Skeletal muscle satellite cell (primary cell): Measurements from ENCODE around the gene NHSL1.

ENCODE experiments used
- H3K27me3 ChIP-seq: 2 replicates; pipeline ENCODE4 v1.7.0; 2013; ENCODE audit warnings: low read length; ENCODE audit not compliant: control insufficient read depth, insufficient read depth
- H3K36me3 ChIP-seq: 2 replicates; pipeline ENCODE4 v1.7.0; 2013; ENCODE audit warnings: mild to moderate bottlenecking, control low read depth, low read length; ENCODE audit not compliant: insufficient read depth
- H3K4me1 ChIP-seq: 2 replicates; pipeline ENCODE4 v1.7.0; 2013; ENCODE audit warnings: low read length; ENCODE audit not compliant: control insufficient read depth, insufficient read depth
- H3K4me2 ChIP-seq: 2 replicates; pipeline ENCODE4 v1.7.0; 2013; ENCODE audit warnings: mild to moderate bottlenecking, low read length
- H3K4me3 ChIP-seq: 2 replicates; pipeline ENCODE4 v1.7.0; 2013; ENCODE audit warnings: low read length
- H3K9ac ChIP-seq: 2 replicates; pipeline ENCODE4 v1.7.0; 2013; ENCODE audit warnings: mild to moderate bottlenecking, low read depth, low read length, moderate library complexity
- H3K9me3 ChIP-seq: replicated peaks from 2 replicates; pipeline ENCODE4 v1.7.0; 2013; ENCODE audit warnings: mild to moderate bottlenecking, control low read depth, low read length

Gene NHSL1

DNA sequence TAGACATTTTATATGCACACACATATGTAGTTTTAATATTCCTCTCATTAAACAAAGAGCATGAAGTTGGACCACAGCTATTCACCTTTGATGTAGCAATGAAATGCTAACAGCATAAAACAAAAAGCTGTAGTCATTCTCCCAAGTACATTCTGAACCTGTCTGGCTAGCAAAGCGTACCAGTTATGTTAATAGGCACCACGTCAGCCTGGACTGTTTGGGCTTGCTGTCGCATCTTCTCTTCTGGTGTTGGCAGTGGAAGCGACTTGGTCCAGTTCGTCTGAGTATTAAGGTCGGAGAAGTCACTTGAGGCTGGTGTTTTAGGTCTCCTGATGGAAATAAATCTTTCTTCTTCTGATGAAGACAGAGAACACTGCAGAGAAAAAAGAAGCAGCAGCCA, 52.5 kb downstream of the NHSL1 start:
- Histone ChIP-seq H3K9me3 (no peaks in the 10 kb centered on the region), H3K4me1 (no peaks in the 10 kb centered on the region), H3K27me3 (no peaks in the 10 kb centered on the region), H3K36me3 (no peaks in the 10 kb centered on the region), H3K9ac (no peak overlapping the region), H3K4me2 (no peak overlapping the region), H3K4me3 (no peak overlapping the region)

- no peaks in the 10 kb centered on the region for H3K36me3 ChIP-seq
- no peak overlapping the region for H3K4me3 ChIP-seq
- H3K9ac ChIP-seq = no peak overlapping the region
- no peaks in the 10 kb centered on the region for H3K27me3 ChIP-seq
- H3K9me3 ChIP-seq = no peaks in the 10 kb centered on the region
- no peaks in the 10 kb centered on the region for H3K4me1 ChIP-seq
- H3K4me2 ChIP-seq = no peak overlapping the region
These were observed 55.3 kb downstream of the NHSL1 start for GRCh38 chr6:138443979-138444378.

- Histone ChIP-seq H3K9me3 (no peaks in the 10 kb centered on the region), H3K36me3 (no peaks in the 10 kb centered on the region)
These were observed 56.6 kb downstream of the NHSL1 start for GRCh38 chr6:138442663-138443062.

GRCh38 chr6:138441965-138442364, 57.3 kb downstream of the NHSL1 start:
- Histone ChIP-seq H3K9me3 (no peaks in the 10 kb centered on the region), H3K4me3 (no peak overlapping the region), H3K36me3 (no peaks in the 10 kb centered on the region), H3K4me2 (no peak overlapping the region), H3K9ac (no peak overlapping the region), H3K4me1 (no peaks in the 10 kb centered on the region), H3K27me3 (no peaks in the 10 kb centered on the region)

More at GRCh38 chr6:138442663-138443062, 56.6 kb downstream of the NHSL1 start:
- Histone ChIP-seq H3K4me3 (no peak overlapping the region), H3K4me1 (no peaks in the 10 kb centered on the region), H3K27me3 (no peaks in the 10 kb centered on the region), H3K4me2 (no peak overlapping the region), H3K9ac (no peak overlapping the region)

- no peaks in the 10 kb centered on the region for H3K36me3 ChIP-seq
- H3K9me3 ChIP-seq = no peaks in the 10 kb centered on the region
- H3K4me2 ChIP-seq = no peak overlapping the region
- no peaks in the 10 kb centered on the region for H3K27me3 ChIP-seq
- no peaks in the 10 kb centered on the region for H3K4me1 ChIP-seq
- no peak overlapping the region for H3K4me3 ChIP-seq
- H3K9ac ChIP-seq = no peak overlapping the region
These were observed 58.4 kb downstream of the NHSL1 start for GRCh38 chr6:138440758-138441357.

DNA sequence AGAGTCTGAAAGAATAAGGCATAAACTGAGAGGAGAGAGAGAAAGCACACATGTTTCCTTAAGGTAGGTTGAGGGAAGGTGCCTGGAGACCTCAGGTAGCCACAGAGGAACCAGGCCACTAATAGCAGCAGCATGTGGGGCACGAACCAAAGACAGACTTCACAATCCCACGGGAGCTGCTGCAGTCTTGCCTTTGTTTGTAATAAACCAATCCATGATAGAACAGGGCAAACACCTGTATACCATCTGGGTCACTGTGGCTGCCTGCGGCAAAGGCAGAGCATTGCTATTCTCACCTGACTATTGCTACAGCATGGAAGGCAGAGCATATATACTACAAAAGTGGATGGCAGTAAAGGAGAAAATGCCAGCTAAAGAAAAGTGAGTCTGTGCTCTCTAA, 59.0 kb downstream of the NHSL1 start:
- Histone ChIP-seq H3K4me3 (no peak overlapping the region), H3K9me3 (no peaks in the 10 kb centered on the region), H3K4me2 (no peak overlapping the region), H3K9ac (no peak overlapping the region), H3K36me3 (no peaks in the 10 kb centered on the region), H3K27me3 (no peaks in the 10 kb centered on the region), H3K4me1 (no peaks in the 10 kb centered on the region)

DNA sequence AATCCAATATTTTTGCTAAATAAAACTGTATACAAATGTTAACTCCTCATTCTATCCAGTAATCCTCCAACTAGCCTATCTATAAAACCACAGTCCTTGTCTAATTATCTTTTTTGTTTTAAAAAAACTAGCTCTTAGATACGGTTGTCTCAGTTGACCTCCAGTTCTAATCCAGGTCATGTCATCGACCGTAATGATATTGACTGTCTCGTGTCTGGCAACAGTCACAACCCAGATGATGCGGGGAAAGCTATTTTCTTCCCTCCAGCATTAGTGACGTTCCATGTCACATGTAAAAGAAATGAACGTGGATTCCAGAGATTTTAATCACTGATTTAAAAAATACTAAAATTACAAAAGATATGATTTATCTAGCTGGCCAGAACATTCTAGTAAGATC, 59.7 kb downstream of the NHSL1 start:
- H3K4me1 ChIP-seq = no peaks in the 10 kb centered on the region
- no peaks in the 10 kb centered on the region for H3K27me3 ChIP-seq
- no peak overlapping the region for H3K4me2 ChIP-seq
- H3K9ac ChIP-seq = no peak overlapping the region
- no peaks in the 10 kb centered on the region for H3K36me3 ChIP-seq
- no peak overlapping the region for H3K4me3 ChIP-seq
- H3K9me3 ChIP-seq = no peaks in the 10 kb centered on the region

DNA sequence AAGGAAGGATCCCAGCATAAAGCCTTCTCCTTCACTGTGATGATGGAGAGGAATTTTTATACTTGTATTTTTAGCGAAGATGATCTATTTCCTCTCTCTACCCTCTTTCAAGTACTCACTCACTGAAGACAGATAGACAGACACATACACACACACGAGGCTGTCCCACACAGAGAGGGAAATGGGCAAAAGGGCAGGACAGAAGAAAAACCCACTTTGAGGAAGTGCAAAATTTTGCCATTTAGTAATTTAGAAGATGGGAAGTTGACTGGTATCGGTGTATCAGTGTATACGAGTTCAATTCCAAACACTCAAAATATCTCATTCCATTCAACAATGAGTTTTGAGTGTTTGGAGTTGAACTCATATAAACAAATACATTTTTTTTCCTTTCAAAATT, 64.4 kb downstream of the NHSL1 start:
- H3K4me2 ChIP-seq = no peak overlapping the region

DNA sequence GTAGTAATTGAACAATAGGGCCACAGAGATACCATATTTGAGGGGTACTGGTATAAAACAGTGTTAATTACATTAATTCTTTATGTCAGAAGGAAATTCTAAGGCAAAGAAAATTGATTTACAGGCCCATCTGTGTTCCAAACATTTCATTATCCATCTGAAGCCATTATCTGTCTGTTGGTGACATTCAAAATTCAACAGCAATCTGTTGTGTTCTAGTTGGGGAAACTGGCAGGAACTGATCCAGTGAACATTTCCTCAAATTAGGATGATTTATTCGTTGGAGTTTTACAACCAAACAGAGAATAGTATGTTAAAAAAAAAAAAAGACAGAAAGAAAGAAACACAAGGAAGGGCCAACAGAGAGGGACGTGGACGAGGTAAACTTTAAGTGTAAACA, 65.2 kb downstream of the NHSL1 start:
- Histone ChIP-seq H3K27me3 (no peaks in the 10 kb centered on the region), H3K4me1 (no peaks in the 10 kb centered on the region), H3K9ac (no peak overlapping the region), H3K36me3 (no peaks in the 10 kb centered on the region), H3K9me3 (no peaks in the 10 kb centered on the region), H3K4me2 (no peak overlapping the region), H3K4me3 (no peak overlapping the region)

More for the DNA sequence above, 64.4 kb downstream of the NHSL1 start:
- Histone ChIP-seq H3K36me3 (no peaks in the 10 kb centered on the region), H3K9ac (no peak overlapping the region), H3K4me3 (no peak overlapping the region), H3K4me1 (no peaks in the 10 kb centered on the region), H3K9me3 (no peaks in the 10 kb centered on the region), H3K27me3 (no peaks in the 10 kb centered on the region)

DNA sequence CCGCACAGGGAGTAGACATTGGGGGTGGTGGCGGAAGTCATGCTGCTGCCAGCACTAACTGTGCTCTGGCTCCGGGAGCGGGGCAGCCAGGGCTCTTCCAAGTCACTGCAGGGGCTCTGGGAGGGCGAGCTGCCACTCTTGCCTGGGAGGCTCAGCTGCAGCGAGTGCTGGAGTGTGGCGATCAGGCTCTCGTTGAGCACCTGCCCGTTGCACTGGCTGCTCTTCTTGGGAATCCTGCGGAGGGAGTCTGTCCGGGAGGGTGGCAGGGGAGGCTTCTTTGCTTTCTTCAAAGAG, 67.3 kb downstream of the NHSL1 start:
- no peaks in the 10 kb centered on the region for H3K27me3 ChIP-seq
- no peaks in the 10 kb centered on the region for H3K4me1 ChIP-seq
- no peaks in the 10 kb centered on the region for H3K9me3 ChIP-seq
- no peak overlapping the region for H3K9ac ChIP-seq
- H3K36me3 ChIP-seq = no peaks in the 10 kb centered on the region
- H3K4me3 ChIP-seq = no peak overlapping the region
- no peak overlapping the region for H3K4me2 ChIP-seq

DNA sequence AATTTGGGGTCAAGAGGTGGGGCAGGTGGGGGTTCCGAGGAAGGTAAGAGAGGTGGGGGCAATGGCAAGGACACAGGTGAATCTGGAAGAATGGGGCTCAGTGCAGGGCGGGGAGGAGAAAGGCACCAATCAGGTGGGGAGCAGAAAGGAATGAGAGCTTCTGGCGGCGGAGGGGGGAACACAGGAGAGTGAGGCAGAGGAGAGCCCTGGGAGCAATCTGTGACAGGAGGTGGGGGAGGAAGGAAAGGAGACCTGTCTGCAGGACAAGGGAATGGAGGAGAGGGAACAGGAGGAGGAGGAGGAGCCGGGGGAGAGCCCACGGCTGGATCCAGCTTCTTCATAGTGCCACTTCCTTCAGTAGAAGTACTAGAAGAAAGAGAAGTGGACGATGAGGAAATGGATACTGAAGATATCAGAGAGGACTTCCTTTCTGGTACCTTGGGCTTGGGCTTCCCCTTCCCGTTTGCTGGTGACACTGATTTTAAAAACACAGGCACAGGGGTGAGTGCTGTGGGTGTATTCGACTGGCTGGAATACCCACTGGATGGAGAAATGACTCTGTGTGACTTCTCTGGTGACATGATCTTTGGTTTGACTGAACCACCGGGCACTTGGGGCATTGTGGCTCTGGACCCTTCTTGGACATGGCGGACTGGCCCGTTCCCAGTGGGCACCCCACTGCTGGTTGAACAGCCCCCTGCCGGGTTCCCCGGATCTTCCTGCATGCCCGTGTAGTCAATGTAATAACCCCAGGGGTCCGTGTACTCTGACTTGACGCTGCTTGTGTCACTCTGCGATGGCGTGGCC, 67.8 kb downstream of the NHSL1 start:
- no peaks in the 10 kb centered on the region for H3K9me3 ChIP-seq
- H3K4me3 ChIP-seq = no peak overlapping the region
- no peaks in the 10 kb centered on the region for H3K4me1 ChIP-seq
- H3K4me2 ChIP-seq = no peak overlapping the region
- no peak overlapping the region for H3K9ac ChIP-seq
- H3K27me3 ChIP-seq = no peaks in the 10 kb centered on the region
- peaks cover 2% of the 10 kb centered on the region for H3K36me3 ChIP-seq
